ENCODE data around the gene ANKS4B. TPM values are rescaled to one million over a fixed set of nuclear protein-coding genes. Genes with fewer than 3 reads are reported as not detected.

ANKS4B gene
- total RNA-seq, 1 experiment from 2014 or later, result 0.09 TPM

DNA sequence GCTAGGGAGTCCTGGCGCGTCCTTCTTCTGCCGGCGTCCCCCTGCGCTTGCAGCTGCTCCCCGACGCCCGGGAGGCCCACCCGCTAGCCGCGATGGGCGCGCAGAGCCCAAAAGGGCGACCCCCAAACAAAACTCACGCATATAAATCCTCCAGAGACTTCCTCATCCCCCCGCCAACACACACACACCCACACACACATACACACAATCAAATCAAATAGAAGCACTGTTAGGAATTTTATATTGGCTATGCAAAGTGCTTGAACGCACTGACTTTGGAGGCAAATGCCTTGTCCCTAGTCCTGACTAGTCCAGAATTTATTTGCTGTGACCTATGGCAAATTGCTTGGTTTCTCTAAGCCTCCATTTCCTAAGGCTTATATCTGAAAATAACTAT, 68.4 kb downstream of the ANKS4B start:
- H2BK5ac ChIP-seq (ENCODE audit: insufficient read length, low read length), result no peak overlapping the region
- no peak overlapping the region for H2AFZ ChIP-seq (ENCODE audit: low read length)
- TF ChIP-seq, protein P1, sequence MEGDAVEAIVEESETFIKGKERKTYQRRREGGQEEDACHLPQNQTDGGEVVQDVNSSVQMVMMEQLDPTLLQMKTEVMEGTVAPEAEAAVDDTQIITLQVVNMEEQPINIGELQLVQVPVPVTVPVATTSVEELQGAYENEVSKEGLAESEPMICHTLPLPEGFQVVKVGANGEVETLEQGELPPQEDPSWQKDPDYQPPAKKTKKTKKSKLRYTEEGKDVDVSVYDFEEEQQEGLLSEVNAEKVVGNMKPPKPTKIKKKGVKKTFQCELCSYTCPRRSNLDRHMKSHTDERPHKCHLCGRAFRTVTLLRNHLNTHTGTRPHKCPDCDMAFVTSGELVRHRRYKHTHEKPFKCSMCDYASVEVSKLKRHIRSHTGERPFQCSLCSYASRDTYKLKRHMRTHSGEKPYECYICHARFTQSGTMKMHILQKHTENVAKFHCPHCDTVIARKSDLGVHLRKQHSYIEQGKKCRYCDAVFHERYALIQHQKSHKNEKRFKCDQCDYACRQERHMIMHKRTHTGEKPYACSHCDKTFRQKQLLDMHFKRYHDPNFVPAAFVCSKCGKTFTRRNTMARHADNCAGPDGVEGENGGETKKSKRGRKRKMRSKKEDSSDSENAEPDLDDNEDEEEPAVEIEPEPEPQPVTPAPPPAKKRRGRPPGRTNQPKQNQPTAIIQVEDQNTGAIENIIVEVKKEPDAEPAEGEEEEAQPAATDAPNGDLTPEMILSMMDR (conservative IDR thresholded peaks at IDR 0.05), result no peak
- H3K56ac ChIP-seq (ENCODE audit: insufficient read length, low read depth, low read length), result no peak overlapping the region
- Mint-ChIP-seq H3K4me1 (peaks cover 28 to 30% of the 10 kb centered on the region in 2 experiments), H3K9me3 (no peaks in the 10 kb centered on the region; a peak in 2 of 5 replicates), H3K27me3 (ENCODE audit: low read depth) (peaks cover 63% of the 10 kb centered on the region), H3K36me3 (ENCODE audit: insufficient read depth in 1 of 3, low read depth in 3 of 3) (no peaks in the 10 kb centered on the region), H3K4me3 (peak overlapping the region; percentile 82 to 86), H3K27ac (no peak overlapping the region)
- no peaks in the 10 kb centered on the region for H4K20me1 ChIP-seq (ENCODE audit: control insufficient read depth, insufficient read depth, insufficient read length)
- no peak for DNase-seq
- H3K4me2 ChIP-seq (ENCODE audit: insufficient read depth, insufficient read length, low read length), result peak overlapping the region; percentile 61
- H2BK120ac ChIP-seq (ENCODE audit: low read depth, low read length, poor library complexity, severe bottlenecking), result no peak overlapping the region
- no peak overlapping the region for H3K27ac ChIP-seq (ENCODE audit: insufficient read length, low read depth, low read length)
- no peak overlapping the region for H4K5ac ChIP-seq (ENCODE audit: insufficient read length, low read depth, low read length)
- H3K23ac ChIP-seq (ENCODE audit: insufficient read length, low read depth, low read length), result no peak overlapping the region
- no peak overlapping the region for H3K14ac ChIP-seq (ENCODE audit: insufficient read depth, low read length)
- H4K8ac ChIP-seq (replicated peaks; ENCODE audit: insufficient read length, low read depth, low read length), result no peak overlapping the region
- H3K4ac ChIP-seq (ENCODE audit: low read depth, low read length), result no peak overlapping the region
- no peak overlapping the region for H3K9ac ChIP-seq (ENCODE audit: extremely low read depth, insufficient read length, low read length)
- no peak overlapping the region for H2BK20ac ChIP-seq (ENCODE audit: low read depth, low read length, poor library complexity, severe bottlenecking)
- no peaks in the 10 kb centered on the region for H3K4me1 ChIP-seq (ENCODE audit: insufficient read depth, low read length)
- no peak overlapping the region for H3T11ph ChIP-seq (ENCODE audit: low read length)
- no peaks in the 10 kb centered on the region for H3K79me1 ChIP-seq (ENCODE audit: insufficient read depth, low read depth, low read length, poor library complexity, severe bottlenecking)
- H4K91ac ChIP-seq (ENCODE audit: insufficient read length, low read depth, low read length), result no peak overlapping the region
- no peak overlapping the region for H2AK5ac ChIP-seq (ENCODE audit: insufficient read length, low read length)
- WGBS (ENCODE audit: extremely low coverage, insufficient read length, low lambda C conversion rate), result no CpG with 5 or more reads among the region's 17 CpGs
- no peak overlapping the region for H2BK12ac ChIP-seq (ENCODE audit: insufficient read length, low read depth, low read length)
- H3K23me2 ChIP-seq (ENCODE audit: insufficient read length, low read depth, low read length, poor library complexity, severe bottlenecking), result peaks cover 6% of the 10 kb centered on the region
- H3K18ac ChIP-seq (ENCODE audit: insufficient read length, low read depth, low read length), result no peak overlapping the region
- peaks cover 21% of the 10 kb centered on the region; the same call in 1 of the 2 replicates for H3K27me3 ChIP-seq (ENCODE audit: insufficient read depth, low read length)
- no peaks in the 10 kb centered on the region for H3K9me3 ChIP-seq (ENCODE audit: control insufficient read depth, low read depth, low read length)
- no peaks in the 10 kb centered on the region for H3K79me2 ChIP-seq (ENCODE audit: insufficient read depth, low read length)
- H2BK15ac ChIP-seq (ENCODE audit: low read depth, low read length), result no peak overlapping the region
